HEK293T (cell line): Measurements from ENCODE around the gene REEP3.

Experiments used
- ARNT ChIP-seq: fragments of 450-650 bp; IDR thresholded peaks from 2 replicates; pipeline ENCODE4 v1.6.1; 2017; ENCODE audit warnings: mild to moderate bottlenecking
- FOXM1 ChIP-seq: fragments of 450-650 bp; IDR thresholded peaks from 2 replicates; pipeline ENCODE4 v1.6.1; 2017; ENCODE audit warnings: mild to moderate bottlenecking, borderline replicate concordance
- HDGF ChIP-seq: fragments of 450-650 bp; IDR thresholded peaks from 2 replicates; pipeline ENCODE4 v1.6.1; 2017; ENCODE audit warnings: antibody characterized with exemption, borderline replicate concordance
- NFRKB ChIP-seq: fragments of 450-650 bp; IDR thresholded peaks from 2 replicates; pipeline ENCODE4 v1.6.1; 2016; ENCODE audit warnings: mild to moderate bottlenecking, moderate library complexity
- SP1 ChIP-seq: fragments of 450-650 bp; IDR thresholded peaks from 2 replicates; pipeline ENCODE4 v1.6.1; 2017
- TF ChIP-seq, protein P1 (sequence below): fragments of 450-650 bp; IDR thresholded peaks from 2 replicates; pipeline ENCODE4 v1.6.1; 2016

DNA sequence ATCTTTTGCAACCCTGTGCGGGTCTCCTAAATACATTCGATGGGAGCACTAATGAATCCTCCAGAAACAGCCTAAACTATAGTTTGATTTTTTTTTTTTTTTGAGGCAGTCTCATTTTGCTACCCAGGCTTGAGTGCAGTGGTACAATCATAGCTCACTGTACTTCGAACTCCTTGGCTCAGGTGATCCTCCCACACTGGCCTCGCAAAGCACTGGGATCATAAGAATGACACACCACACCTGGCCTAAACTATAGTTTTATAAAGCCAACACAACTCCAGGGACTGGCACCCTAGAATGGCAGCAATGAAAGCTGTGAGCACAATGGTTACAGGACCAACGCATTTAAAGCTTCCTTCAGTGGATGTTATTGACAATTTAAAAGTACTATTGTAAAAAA, 41.0 kb upstream of the REEP3 start:
- TF ChIP-seq HDGF: no peak
- no peak for TF ChIP-seq SP1
- TF ChIP-seq, protein P1, sequence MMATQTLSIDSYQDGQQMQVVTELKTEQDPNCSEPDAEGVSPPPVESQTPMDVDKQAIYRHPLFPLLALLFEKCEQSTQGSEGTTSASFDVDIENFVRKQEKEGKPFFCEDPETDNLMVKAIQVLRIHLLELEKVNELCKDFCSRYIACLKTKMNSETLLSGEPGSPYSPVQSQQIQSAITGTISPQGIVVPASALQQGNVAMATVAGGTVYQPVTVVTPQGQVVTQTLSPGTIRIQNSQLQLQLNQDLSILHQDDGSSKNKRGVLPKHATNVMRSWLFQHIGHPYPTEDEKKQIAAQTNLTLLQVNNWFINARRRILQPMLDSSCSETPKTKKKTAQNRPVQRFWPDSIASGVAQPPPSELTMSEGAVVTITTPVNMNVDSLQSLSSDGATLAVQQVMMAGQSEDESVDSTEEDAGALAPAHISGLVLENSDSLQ: no peak
- TF ChIP-seq FOXM1: no peak
- no peak for TF ChIP-seq ARNT
- TF ChIP-seq NFRKB: no peak
